H1 (cell line): ENCODE data around the gene SPATS2. TPM values are rescaled to one million over a fixed set of nuclear protein-coding genes. Genes with fewer than 3 reads are reported as not detected.

Experiments
- CTCF ChIA-PET: fragments of 300-600 bp; sonication (Branson Sonifier 250); formaldehyde crosslinking; loops from one replicate; lab custom pipeline; 2021; ENCODE audit not compliant: partially characterized antibody; lab: Charles Lee
- POLR2A ChIA-PET: fragments of 300-600 bp; sonication (Branson Sonifier 250); formaldehyde crosslinking; loops from one replicate; lab custom pipeline; 2021; ENCODE audit warnings: inconsistent platforms; ENCODE audit not compliant: partially characterized antibody; lab: Charles Lee
- DNase-seq, 2 experiments: peaks; one replicate each; pipeline versions ENCODE4 v3.0.0 to v3.0.0-alpha.2; 2010 to 2022; ENCODE audit warnings: low spot score in 2 of 2, low read depth in 1 of 2, mixed read lengths in 1 of 2
- FAIRE-seq: peaks from 2 replicates; lab custom pipeline; 2011; peaks lifted over from hg19 to GRCh38; lab: Jason Lieb, UNC
- H2AFZ ChIP-seq: 2 replicates; pipeline ENCODE4 v1.8.1; 2012; ENCODE audit warnings: low read length, inconsistent platforms
- H2AK5ac ChIP-seq: 2 replicates; pipeline ENCODE4 v1.6.1; 2013; ENCODE audit warnings: low read depth, low read length
- H2BK120ac ChIP-seq: replicated peaks from 2 replicates; pipeline ENCODE3; 2013; ENCODE audit warnings: low read depth, low read length, inconsistent platforms
- H2BK12ac ChIP-seq: 2 replicates; pipeline ENCODE4 v1.6.1; 2013; ENCODE audit warnings: low read depth, low read length
- H2BK15ac ChIP-seq: 2 replicates; pipeline ENCODE4 v1.6.1; 2013; ENCODE audit warnings: low read length
- H2BK20ac ChIP-seq: 2 replicates; pipeline ENCODE4 v1.6.1; 2013; ENCODE audit warnings: low read length
- H2BK5ac ChIP-seq: 2 replicates; pipeline ENCODE4 v1.6.1; 2013; ENCODE audit warnings: low read depth, low read length
- H3K14ac ChIP-seq: 2 replicates; pipeline ENCODE4 v1.6.1; 2013; ENCODE audit warnings: inconsistent platforms; ENCODE audit not compliant: insufficient read length
- H3K18ac ChIP-seq: 2 replicates; pipeline ENCODE4 v1.6.1; 2013; ENCODE audit warnings: low read length; ENCODE audit errors: extremely low read depth
- H3K23ac ChIP-seq: 2 replicates; pipeline ENCODE4 v1.6.1; 2013; ENCODE audit warnings: inconsistent platforms; ENCODE audit not compliant: insufficient read length
- H3K23me2 ChIP-seq: 2 replicates; pipeline ENCODE4 v1.6.1; 2013; ENCODE audit warnings: low read depth, low read length
- H3K27ac ChIP-seq: 2 replicates; pipeline ENCODE4 v1.6.1; 2011; ENCODE audit warnings: low read depth, low read length, inconsistent platforms
- H3K27me3 ChIP-seq, 4 experiments: replicated peaks in 1 of 4; 1 replicate in 1 of 4; 2 replicates in 3 of 4; pipeline versions ENCODE4 v1.6.1 to v1.8.1; 2011 to 2013; ENCODE audit warnings: low read length in 3 of 4, mild to moderate bottlenecking in 3 of 4, inconsistent platforms in 2 of 4, mixed read lengths in 2 of 4, moderate library complexity in 1 of 4; ENCODE audit not compliant: control insufficient read depth in 3 of 4, insufficient read depth in 3 of 4; ENCODE audit errors: extremely low read depth in 1 of 4
- H3K36me3 ChIP-seq, 4 experiments: 2 replicates each; pipeline versions ENCODE4 v1.6.1 to v1.8.1; 2011 to 2013; ENCODE audit warnings: mild to moderate bottlenecking in 4 of 4, low read length in 3 of 4, moderate library complexity in 2 of 4, control low read depth in 1 of 4, inconsistent platforms in 1 of 4; ENCODE audit not compliant: insufficient read depth in 4 of 4, control insufficient read depth in 2 of 4
- H3K4ac ChIP-seq: replicated peaks from 2 replicates; pipeline ENCODE3; 2013; ENCODE audit warnings: low read length, low read depth, mixed read lengths, inconsistent platforms; ENCODE audit not compliant: insufficient read length
- H3K4me1 ChIP-seq, 4 experiments: replicated peaks in 1 of 4; 1 replicate in 1 of 4; 2 replicates in 3 of 4; pipeline versions ENCODE4 v1.6.1 to v1.8.1; 2011 to 2013; ENCODE audit warnings: low read length in 3 of 4, inconsistent platforms in 2 of 4, mixed read lengths in 1 of 4; ENCODE audit not compliant: insufficient read depth in 4 of 4, control insufficient read depth in 3 of 4
- H3K4me2 ChIP-seq, 2 experiments: 2 replicates each; pipeline versions ENCODE4 v1.6.1 to v1.8.1; 2011 to 2013; ENCODE audit warnings: low read depth in 2 of 2, low read length in 2 of 2, control low read depth in 1 of 2, inconsistent platforms in 1 of 2, mild to moderate bottlenecking in 1 of 2; ENCODE audit not compliant: insufficient read depth in 1 of 2
- H3K4me3 ChIP-seq, 4 experiments: fragments of 200-600, 300-600 bp in 1 of 4; sonication (generic), shearing (Covaris generic), sonication (Bioruptor Twin) in 1 of 4; 2 replicates each; pipeline versions ENCODE4 v1.5.1 to v1.8.1; 2011 to 2016; ENCODE audit warnings: low read length in 4 of 4, low read depth in 3 of 4, control low read depth in 2 of 4, inconsistent platforms in 2 of 4, mild to moderate bottlenecking in 2 of 4, mixed read lengths in 1 of 4, moderate library complexity in 1 of 4; ENCODE audit not compliant: insufficient read depth in 2 of 4; ENCODE audit errors: extremely low read depth in 1 of 4
- H3K56ac ChIP-seq: replicated peaks from 2 replicates; pipeline ENCODE3; 2013; ENCODE audit warnings: low read depth, mild to moderate bottlenecking, mixed read lengths, low read length, inconsistent platforms; ENCODE audit not compliant: insufficient read length
- H3K79me1 ChIP-seq: 2 replicates; pipeline ENCODE4 v1.6.1; 2013; ENCODE audit warnings: low read depth, low read length, control low read depth
- H3K79me2 ChIP-seq, 2 experiments: 2 replicates each; pipeline versions ENCODE4 v1.6.1 to v1.8.1; 2012 to 2013; ENCODE audit warnings: low read length in 2 of 2, mild to moderate bottlenecking in 2 of 2, inconsistent platforms in 1 of 2; ENCODE audit not compliant: insufficient read depth in 2 of 2, control insufficient read depth in 1 of 2
- H3K9ac ChIP-seq, 4 experiments: replicated peaks in 1 of 4; 1 replicate in 1 of 4; 2 replicates in 3 of 4; pipeline versions ENCODE4 v1.6.1 to v1.8.1; 2011 to 2013; ENCODE audit warnings: low read depth in 3 of 4, low read length in 3 of 4, control low read depth in 2 of 4, mild to moderate bottlenecking in 2 of 4, moderate library complexity in 2 of 4, inconsistent platforms in 1 of 4; ENCODE audit errors: extremely low read depth in 1 of 4
- H3K9me3 ChIP-seq, 2 experiments: 2 replicates each; pipeline versions ENCODE4 v1.6.1 to v1.8.1; 2012 to 2013; ENCODE audit warnings: mild to moderate bottlenecking in 2 of 2, moderate library complexity in 2 of 2, control low read depth in 1 of 2, inconsistent platforms in 1 of 2, low read depth in 1 of 2, low read length in 1 of 2, mixed read lengths in 1 of 2; ENCODE audit not compliant: insufficient read depth in 2 of 2
- H4K20me1 ChIP-seq, 2 experiments: replicated peaks in 1 of 2; 2 replicates each; pipeline versions ENCODE3 to v1.8.1; 2011 to 2013; ENCODE audit warnings: inconsistent platforms in 2 of 2, low read length in 2 of 2, mild to moderate bottlenecking in 1 of 2; ENCODE audit not compliant: insufficient read depth in 2 of 2, control insufficient read depth in 1 of 2
- H4K5ac ChIP-seq: 2 replicates; pipeline ENCODE4 v1.6.1; 2013; ENCODE audit warnings: low read length, low read depth, mixed read lengths, inconsistent platforms; ENCODE audit not compliant: insufficient read length
- H4K8ac ChIP-seq: 2 replicates; pipeline ENCODE4 v1.8.0; 2013; ENCODE audit warnings: mild to moderate bottlenecking, moderate library complexity, low read length, inconsistent platforms; ENCODE audit not compliant: insufficient read depth; ENCODE audit errors: extremely low read depth
- H4K91ac ChIP-seq: replicated peaks from 2 replicates; pipeline ENCODE3; 2013; ENCODE audit warnings: low read length, mixed read lengths, inconsistent platforms; ENCODE audit not compliant: insufficient read length
- CTCF ChIP-seq, 3 experiments: IDR thresholded peaks; 1 replicate in 2 of 3; 2 replicates in 1 of 3; pipeline versions ENCODE4 v1.5.1 to v1.6.1; 2011; ENCODE audit warnings: low read length in 3 of 3, mild to moderate bottlenecking in 3 of 3, inconsistent platforms in 2 of 3, low read depth in 1 of 3, moderate library complexity in 1 of 3; ENCODE audit not compliant: insufficient read depth in 1 of 3; ENCODE audit errors: control extremely low read depth in 1 of 3
- FOSL1 ChIP-seq: IDR thresholded peaks from 2 replicates; pipeline ENCODE4 v1.6.1; 2011; ENCODE audit warnings: mild to moderate bottlenecking, low read depth, low read length, moderate library complexity; ENCODE audit not compliant: insufficient read depth
- MAX ChIP-seq: IDR thresholded peaks from 2 replicates; pipeline ENCODE4 v1.6.1; 2012; ENCODE audit warnings: inconsistent platforms
- PHF8 ChIP-seq: fragments of 200-600 bp; sonication (generic); conservative IDR thresholded peaks from 2 replicates; pipeline ENCODE4 v1.7.1; 2012; ENCODE audit warnings: low read depth, mild to moderate bottlenecking, inconsistent platforms, low read length, moderate library complexity
- POLR2A ChIP-seq, 2 experiments: IDR thresholded peaks; 1 replicate in 1 of 2; 2 replicates in 1 of 2; pipeline ENCODE4 v1.6.1; 2011; ENCODE audit warnings: low read depth in 2 of 2, low read length in 2 of 2, mild to moderate bottlenecking in 2 of 2; ENCODE audit errors: control extremely low read depth in 1 of 2
- POLR2AphosphoS5 ChIP-seq: IDR thresholded peaks from 2 replicates; pipeline ENCODE4 v1.6.1; 2011; ENCODE audit warnings: low read depth, low read length
- RFX5 ChIP-seq: IDR thresholded peaks from 2 replicates; pipeline ENCODE4 v1.6.1; 2011; ENCODE audit warnings: low read depth, low read length, improper control_type of control experiment, borderline replicate concordance
- SP1 ChIP-seq: IDR thresholded peaks from 2 replicates; pipeline ENCODE4 v1.6.1; 2011; ENCODE audit warnings: low read depth, low read length
- TBP ChIP-seq: IDR thresholded peaks from 2 replicates; pipeline ENCODE4 v1.6.1; 2011; ENCODE audit warnings: low read depth, low read length, improper control_type of control experiment
- WGBS, 2 experiments: shearing (Covaris generic) in 1 of 2; methylation state at CpG; one replicate each; pipeline versions ENCODE4 v1.1.6 to v1.1.7; 2013 to 2015; ENCODE audit warnings: low lambda C conversion rate in 2 of 2, mixed read lengths in 2 of 2, inconsistent platforms in 1 of 2, low coverage in 1 of 2, missing lambda C conversion rate in 1 of 2; ENCODE audit not compliant: insufficient replicate concordance in 2 of 2, insufficient coverage in 1 of 2, insufficient read length in 1 of 2; ENCODE audit errors: extremely low coverage in 1 of 2, missing lambda C conversion rate in 1 of 2; 5-methylcytosine and 5-hydroxymethylcytosine counted together
- polyA plus RNA-seq, 7 experiments: library from polyadenylated mRNA; depleted of rRNA in 3 of 7; stranded (reverse) in 5 of 7; unstranded in 2 of 7; fragments of >200 nt in 5 of 7; fragments of 200-250 nt in 2 of 7; gene quantifications; 1 replicate in 5 of 7; 2 replicates in 1 of 7; 4 replicates in 1 of 7; pipeline versions ENCODE4 v1.2.1 to v1.2.3, GENCODE V29; 2011 to 2013; ENCODE audit warnings: missing spikeins in 2 of 7, mixed read lengths in 2 of 7
- total RNA-seq: library from RNA; stranded (reverse); fragmentation: NEBNext Ultra II Directional; extraction: Animal tissue kit (Norgen Biotek cat#: 25700); gene quantifications from 2 replicates; pipeline ENCODE4 v1.2.1, GENCODE V29; 2021
- TF ChIP-seq, protein P1 (sequence below): IDR thresholded peaks from 2 replicates; pipeline ENCODE4 v1.6.1; 2012; ENCODE audit warnings: low read length, inconsistent platforms

The SPATS2 gene
- total and polyA plus RNA-seq, 2 of the 8 experiments (the other 6 are each of a cell fraction or from before 2014, with no cell fraction given), result 19.2 to 24.5 TPM

GRCh38 chr12:49420556-49420955, 53.3 kb downstream of the SPATS2 start:
- Histone ChIP-seq H2BK5ac (no peak overlapping the region), H3K9me3 (no peaks in the 10 kb centered on the region), H2BK20ac (no peak overlapping the region), H3K36me3 (no peaks in the 10 kb centered on the region), H4K5ac (no peak overlapping the region), H3K27ac (no peak overlapping the region), H3K23ac (no peak overlapping the region), H3K14ac (no peak overlapping the region), H2BK120ac (no peak overlapping the region), H3K4ac (no peak overlapping the region), H3K4me2 (no peak overlapping the region), H3K56ac (no peak overlapping the region), H3K4me1 (peaks cover 0 to 4% (median 0%) of the 10 kb centered on the region in 4 experiments; a peak in 1 of 7 replicates), H3K23me2 (no peaks in the 10 kb centered on the region), H3K79me1 (no peaks in the 10 kb centered on the region), H4K20me1 (no peaks in the 10 kb centered on the region), H3K79me2 (peaks cover 0 to 3% of the 10 kb centered on the region in 2 experiments; a peak in 1 of 4 replicates), H4K91ac (no peak overlapping the region), H2BK12ac (no peak overlapping the region), H3K4me3 (no peak overlapping the region), H3K27me3 (no peaks in the 10 kb centered on the region), H2AK5ac (no peak overlapping the region), H2AFZ (no peak overlapping the region), H3K18ac (no peak overlapping the region), H3K9ac (no peak overlapping the region), H4K8ac (no peak overlapping the region), H2BK15ac (no peak overlapping the region)
- CTCF ChIA-PET, result interaction anchor here (0.8 kb wide), 1 partner anchor 94 kb away, joined by 4 read pairs; no protein-coding TSS in a partner anchor
- FAIRE-seq, result no peak
- WGBS, 2 experiments, result 89% methylated on average over 4 of the region's 4 CpGs; no CpG with 5 or more reads in 1 of the 2 experiments
- no peak for DNase-seq
- POLR2A ChIA-PET, result no interaction called here
- TF ChIP-seq FOSL1 (no peak), POLR2AphosphoS5 (no peak), CTCF (IDR thresholded peaks at IDR 0.05; ENCODE audit: control extremely low read depth in 1 of 3, insufficient read depth in 1 of 3, low read depth in 1 of 3, low read length in 3 of 3) (no peak), RFX5 (no peak), POLR2A (IDR thresholded peaks at IDR 0.05; ENCODE audit: control extremely low read depth in 1 of 2, low read depth in 2 of 2, low read length in 2 of 2) (no peak), TBP (no peak), PHF8 (no peak), SP1 (no peak), MAX (no peak)
- TF ChIP-seq, protein P1, sequence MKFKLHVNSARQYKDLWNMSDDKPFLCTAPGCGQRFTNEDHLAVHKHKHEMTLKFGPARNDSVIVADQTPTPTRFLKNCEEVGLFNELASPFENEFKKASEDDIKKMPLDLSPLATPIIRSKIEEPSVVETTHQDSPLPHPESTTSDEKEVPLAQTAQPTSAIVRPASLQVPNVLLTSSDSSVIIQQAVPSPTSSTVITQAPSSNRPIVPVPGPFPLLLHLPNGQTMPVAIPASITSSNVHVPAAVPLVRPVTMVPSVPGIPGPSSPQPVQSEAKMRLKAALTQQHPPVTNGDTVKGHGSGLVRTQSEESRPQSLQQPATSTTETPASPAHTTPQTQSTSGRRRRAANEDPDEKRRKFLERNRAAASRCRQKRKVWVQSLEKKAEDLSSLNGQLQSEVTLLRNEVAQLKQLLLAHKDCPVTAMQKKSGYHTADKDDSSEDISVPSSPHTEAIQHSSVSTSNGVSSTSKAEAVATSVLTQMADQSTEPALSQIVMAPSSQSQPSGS, result no peak
